HL-60 (cell line): ENCODE results near the gene OR2T8.

Experiments used
- DNase-seq, 2 experiments: peaks; one replicate each; pipeline ENCODE4 v3.0.0-alpha.2; 2010 to 2020; ENCODE audit warnings: low read depth in 1 of 2, low spot score in 1 of 2
- H3K27ac ChIP-seq: fragments of 250-450 bp; sonication (Bioruptor Pico); replicated peaks from 2 replicates; pipeline ENCODE4 v1.5.1; 2020; ENCODE audit warnings: mild to moderate bottlenecking, moderate library complexity
- H3K27me3 ChIP-seq: fragments of 250-450 bp; sonication (Bioruptor Pico); 2 replicates; pipeline ENCODE4 v1.5.1; 2021; ENCODE audit warnings: mild to moderate bottlenecking, moderate library complexity; ENCODE audit not compliant: insufficient read depth, poor library complexity, severe bottlenecking
- H3K4me3 ChIP-seq: replicated peaks from 2 replicates; pipeline ENCODE4 v1.5.1; 2011; ENCODE audit warnings: mild to moderate bottlenecking, control low read depth, low read length; ENCODE audit not compliant: insufficient read depth
- GABPA ChIP-seq: IDR thresholded peaks from 2 replicates; pipeline ENCODE4 v1.6.1; 2012; ENCODE audit warnings: low read depth
- POLR2AphosphoS5 ChIP-seq: IDR thresholded peaks from 2 replicates; pipeline ENCODE4 v1.6.1; 2012; ENCODE audit warnings: low read depth
- REST ChIP-seq: IDR thresholded peaks from 2 replicates; pipeline ENCODE4 v1.6.1; 2012; ENCODE audit warnings: low read depth; ENCODE audit not compliant: insufficient replicate concordance
- SPI1 ChIP-seq: IDR thresholded peaks from 2 replicates; pipeline ENCODE4 v1.6.1; 2012; ENCODE audit warnings: low read depth, mild to moderate bottlenecking, borderline replicate concordance
- TF ChIP-seq, protein P1 (sequence below): IDR thresholded peaks from one replicate; pipeline ENCODE4 v1.5.1; 2011; ENCODE audit warnings: low read length, control low read depth, inconsistent platforms; ENCODE audit not compliant: insufficient read depth

OR2T8 gene

GRCh38 chr1:247905910-247906503, 14.0 kb upstream of the OR2T8 start:
- no peaks in the 10 kb centered on the region for H3K27me3 ChIP-seq
- no peak overlapping the region for H3K27ac ChIP-seq
- no peak for DNase-seq
- H3K4me3 ChIP-seq: peak overlapping the region; percentile 20; the same call in 1 of the 2 replicates
- TF ChIP-seq SPI1 (no peak), REST (no peak), POLR2AphosphoS5 (no peak), GABPA (no peak)
- TF ChIP-seq, protein P1, sequence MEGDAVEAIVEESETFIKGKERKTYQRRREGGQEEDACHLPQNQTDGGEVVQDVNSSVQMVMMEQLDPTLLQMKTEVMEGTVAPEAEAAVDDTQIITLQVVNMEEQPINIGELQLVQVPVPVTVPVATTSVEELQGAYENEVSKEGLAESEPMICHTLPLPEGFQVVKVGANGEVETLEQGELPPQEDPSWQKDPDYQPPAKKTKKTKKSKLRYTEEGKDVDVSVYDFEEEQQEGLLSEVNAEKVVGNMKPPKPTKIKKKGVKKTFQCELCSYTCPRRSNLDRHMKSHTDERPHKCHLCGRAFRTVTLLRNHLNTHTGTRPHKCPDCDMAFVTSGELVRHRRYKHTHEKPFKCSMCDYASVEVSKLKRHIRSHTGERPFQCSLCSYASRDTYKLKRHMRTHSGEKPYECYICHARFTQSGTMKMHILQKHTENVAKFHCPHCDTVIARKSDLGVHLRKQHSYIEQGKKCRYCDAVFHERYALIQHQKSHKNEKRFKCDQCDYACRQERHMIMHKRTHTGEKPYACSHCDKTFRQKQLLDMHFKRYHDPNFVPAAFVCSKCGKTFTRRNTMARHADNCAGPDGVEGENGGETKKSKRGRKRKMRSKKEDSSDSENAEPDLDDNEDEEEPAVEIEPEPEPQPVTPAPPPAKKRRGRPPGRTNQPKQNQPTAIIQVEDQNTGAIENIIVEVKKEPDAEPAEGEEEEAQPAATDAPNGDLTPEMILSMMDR: no peak

DNA sequence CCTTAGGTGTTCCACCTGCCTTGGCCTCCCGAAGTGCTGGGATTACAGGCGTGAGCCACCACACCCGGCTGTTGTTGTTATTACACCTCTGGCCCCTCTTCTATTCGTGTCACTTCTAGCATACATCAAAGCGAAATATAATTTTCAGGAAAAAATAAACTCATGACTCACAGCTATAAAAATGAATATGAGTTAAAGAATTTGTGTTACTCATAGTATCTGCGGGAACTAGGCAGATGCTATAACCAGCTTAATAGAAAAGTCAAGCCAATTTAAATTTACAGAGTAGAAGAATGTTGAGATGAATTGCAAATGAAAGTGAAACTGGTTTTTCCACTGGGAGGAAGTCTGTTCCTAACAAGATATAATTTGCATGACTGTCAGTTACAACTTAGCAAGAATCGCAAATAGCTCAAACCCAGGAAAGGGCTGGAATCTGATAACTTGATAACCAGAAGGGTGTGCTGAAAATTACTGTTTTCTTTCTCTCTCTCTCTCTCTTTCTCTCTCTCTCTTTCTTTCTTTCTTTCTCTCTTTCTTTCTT, 13.5 kb upstream of the OR2T8 start:
- Histone ChIP-seq H3K4me3 (peak overlapping the region; percentile 20), H3K27me3 (no peaks in the 10 kb centered on the region), H3K27ac (no peak overlapping the region)
- DNase-seq: no peak
- TF ChIP-seq, protein P1: no peak
- TF ChIP-seq POLR2AphosphoS5 (no peak), GABPA (no peak), REST (no peak), SPI1 (peak; percentile 60; the same call in 1 of the 2 replicates)

- no peak overlapping the region for H3K27ac ChIP-seq
- no peaks in the 10 kb centered on the region for H3K27me3 ChIP-seq
- DNase-seq: no peak
- no peak overlapping the region for H3K4me3 ChIP-seq
- TF ChIP-seq REST: no peak
- no peak for TF ChIP-seq POLR2AphosphoS5
- no peak for TF ChIP-seq SPI1
- TF ChIP-seq GABPA: no peak
Observed at GRCh38 chr1:247908766-247909165, 11.3 kb upstream of the OR2T8 start.
